WTC11 (cell line): ENCODE results near the gene CAMTA1. TPM values are rescaled to one million over a fixed set of nuclear protein-coding genes. Genes with fewer than 3 reads are reported as not detected.

ENCODE experiments used
- ATAC-seq: fragments of 200-7000 bp; cut with Tn5 transposase; 2 replicates; pipeline ENCODE4 v1.10.0; 2021; ENCODE audit warnings: mild to moderate bottlenecking, moderate library complexity
- CTCF ChIA-PET: fragments of 300-600 bp; sonication (Branson Sonifier 250); formaldehyde crosslinking; loops from one replicate; lab custom pipeline; 2021; ENCODE audit warnings: antibody characterized with exemption; lab: Charles Lee
- POLR2A ChIA-PET: fragments of 350-600 bp; sonication (Branson Sonifier 250); formaldehyde crosslinking; loops from one replicate; lab custom pipeline; 2021; ENCODE audit warnings: antibody characterized with exemption; lab: Charles Lee
- DNase-seq: peaks from one replicate; pipeline ENCODE4 v3.0.0; 2021; ENCODE audit warnings: low spot score
- H3K27ac Mint-ChIP-seq: 2 replicates; pipeline ENCODE4 v1.8.0; 2021; ENCODE audit warnings: mixed read lengths
- H3K27me3 Mint-ChIP-seq: 2 replicates; pipeline ENCODE4 v1.8.0; 2021; ENCODE audit warnings: low read depth, mild to moderate bottlenecking, moderate library complexity, mixed read lengths
- H3K36me3 Mint-ChIP-seq: 2 replicates; pipeline ENCODE4 v1.8.0; 2021; ENCODE audit warnings: mixed read lengths
- H3K4me1 Mint-ChIP-seq: 2 replicates; pipeline ENCODE4 v1.8.0; 2022; ENCODE audit warnings: mixed read lengths
- H3K4me3 Mint-ChIP-seq: 2 replicates; pipeline ENCODE4 v1.8.0; 2021; ENCODE audit warnings: mild to moderate bottlenecking, moderate library complexity, mixed read lengths
- H3K9me3 Mint-ChIP-seq: 2 replicates; pipeline ENCODE4 v1.8.0; 2021; ENCODE audit warnings: mixed read lengths
- E2F5 ChIP-seq: sonication (generic); formaldehyde crosslinking; IDR thresholded peaks from 2 replicates; pipeline ENCODE4 v1.8.1; 2022; ENCODE audit warnings: mild to moderate bottlenecking, moderate library complexity, missing genetic modification reagents
- ELF4 ChIP-seq: sonication (generic); formaldehyde crosslinking; IDR thresholded peaks from 2 replicates; pipeline ENCODE4 v1.8.1; 2022; ENCODE audit warnings: low read depth, mild to moderate bottlenecking, moderate library complexity, missing genetic modification reagents
- EMX1 ChIP-seq: fragments of 250-450 bp; sonication (Bioruptor Pico); IDR thresholded peaks from 2 replicates; pipeline ENCODE4 v1.8.0; 2021; ENCODE audit warnings: mild to moderate bottlenecking
- ETV6 ChIP-seq: sonication (generic); formaldehyde crosslinking; IDR thresholded peaks from 2 replicates; pipeline ENCODE4 v1.8.1; 2022; ENCODE audit warnings: mild to moderate bottlenecking, missing genetic modification reagents
- FOXP1 ChIP-seq: sonication (generic); formaldehyde crosslinking; IDR thresholded peaks from 2 replicates; pipeline ENCODE4 v1.8.0; 2022; ENCODE audit warnings: missing genetic modification reagents, mild to moderate bottlenecking, moderate library complexity, borderline replicate concordance
- IRF1 ChIP-seq: sonication (generic); formaldehyde crosslinking; IDR thresholded peaks from 2 replicates; pipeline ENCODE4 v1.8.0; 2023; ENCODE audit warnings: missing genetic modification reagents
- IRF2 ChIP-seq: sonication (generic); formaldehyde crosslinking; IDR thresholded peaks from 2 replicates; pipeline ENCODE4 v1.8.0; 2022; ENCODE audit warnings: low read depth, missing genetic modification reagents, borderline replicate concordance
- JUN ChIP-seq: sonication (generic); formaldehyde crosslinking; IDR thresholded peaks from 2 replicates; pipeline ENCODE4 v1.8.0; 2023; ENCODE audit warnings: mild to moderate bottlenecking, missing genetic modification reagents
- MAX ChIP-seq: sonication (generic); formaldehyde crosslinking; IDR thresholded peaks from 2 replicates; pipeline ENCODE4 v1.8.0; 2022; ENCODE audit warnings: mild to moderate bottlenecking, missing genetic modification reagents
- NFE2L1 ChIP-seq: sonication (generic); formaldehyde crosslinking; IDR thresholded peaks from 2 replicates; pipeline ENCODE4 v1.8.1; 2023; ENCODE audit warnings: missing genetic modification reagents
- PREB ChIP-seq: sonication (generic); formaldehyde crosslinking; IDR thresholded peaks from 2 replicates; pipeline ENCODE4 v1.8.1; 2022; ENCODE audit warnings: mild to moderate bottlenecking, missing genetic modification reagents, moderate library complexity, borderline replicate concordance
- RELA ChIP-seq: sonication (generic); formaldehyde crosslinking; IDR thresholded peaks from 2 replicates; pipeline ENCODE4 v1.8.1; 2022; ENCODE audit warnings: missing genetic modification reagents, mild to moderate bottlenecking, borderline replicate concordance
- TP53 ChIP-seq: sonication (generic); formaldehyde crosslinking; IDR thresholded peaks from 2 replicates; pipeline ENCODE4 v1.8.1; 2023; ENCODE audit warnings: mild to moderate bottlenecking, missing genetic modification reagents
- ZNF232 ChIP-seq: sonication (generic); formaldehyde crosslinking; IDR thresholded peaks from 2 replicates; pipeline ENCODE4 v1.8.0; 2022; ENCODE audit warnings: mild to moderate bottlenecking, missing genetic modification reagents
- ZNF281 ChIP-seq: sonication (generic); formaldehyde crosslinking; IDR thresholded peaks from 2 replicates; pipeline ENCODE4 v1.8.0; 2023; ENCODE audit warnings: mild to moderate bottlenecking, missing genetic modification reagents
- ZNF396 ChIP-seq: fragments of 250-450 bp; sonication (Bioruptor Pico); IDR thresholded peaks from 2 replicates; pipeline ENCODE4 v1.8.0; 2021; ENCODE audit warnings: mild to moderate bottlenecking, moderate library complexity, borderline replicate concordance
- total RNA-seq: library from RNA; stranded (reverse); gene quantifications from 3 replicates; pipeline ENCODE4 v1.2.3, GENCODE V29; 2021
- TF ChIP-seq, protein P1 (sequence below): sonication (generic); formaldehyde crosslinking; conservative IDR thresholded peaks from 2 replicates; pipeline ENCODE4 v1.8.1; 2022; ENCODE audit warnings: mild to moderate bottlenecking, missing genetic modification reagents
- TF ChIP-seq, protein P2 (sequence below): fragments of 250-450 bp; sonication (Bioruptor Pico); IDR thresholded peaks from 2 replicates; pipeline ENCODE4 v1.9.0; 2021; ENCODE audit warnings: mild to moderate bottlenecking
- TF ChIP-seq, protein P3 (sequence below): sonication (generic); formaldehyde crosslinking; IDR thresholded peaks from 2 replicates; pipeline ENCODE4 v1.8.0; 2022; ENCODE audit warnings: missing genetic modification reagents
- TF ChIP-seq, protein P4 (sequence below): fragments of 250-450 bp; sonication (Bioruptor Pico); IDR thresholded peaks from 2 replicates; pipeline ENCODE4 v1.9.0; 2021; ENCODE audit warnings: mild to moderate bottlenecking, borderline replicate concordance

Gene CAMTA1
- total RNA-seq, 1 experiment from 2014 or later, result 86.4 TPM

DNA sequence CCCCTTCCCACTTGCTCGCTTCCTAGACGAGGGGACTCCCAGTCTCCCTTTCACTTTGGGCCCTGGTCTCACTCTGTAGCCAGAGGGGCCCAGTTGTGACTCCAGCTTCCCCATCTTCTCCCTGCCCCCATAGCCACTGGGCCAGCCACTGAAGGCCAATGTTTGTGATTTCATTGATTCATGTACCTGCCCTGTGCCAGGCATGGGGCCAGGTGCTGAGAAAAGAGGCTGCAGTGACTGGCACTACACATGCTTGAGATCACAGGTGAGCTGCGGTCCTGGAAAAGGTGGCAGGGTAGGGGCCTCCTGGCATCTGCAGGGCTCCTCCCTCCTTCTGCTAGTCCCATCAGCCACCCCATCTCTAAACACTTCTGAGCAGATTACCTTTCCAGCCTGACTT lies 640.5 kb downstream of the CAMTA1 start (continued):
- TF ChIP-seq PREB (CRISPR knock-in tag) (no peak), RELA (CRISPR knock-in tag) (no peak), JUN (no peak), ELF4 (no peak), EMX1 (CRISPR knock-in tag) (no peak), MAX (CRISPR knock-in tag) (no peak)
- TF ChIP-seq, protein P1, sequence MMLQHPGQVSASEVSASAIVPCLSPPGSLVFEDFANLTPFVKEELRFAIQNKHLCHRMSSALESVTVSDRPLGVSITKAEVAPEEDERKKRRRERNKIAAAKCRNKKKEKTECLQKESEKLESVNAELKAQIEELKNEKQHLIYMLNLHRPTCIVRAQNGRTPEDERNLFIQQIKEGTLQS (CRISPR knock-in tag), result no peak
- TF ChIP-seq, protein P2, sequence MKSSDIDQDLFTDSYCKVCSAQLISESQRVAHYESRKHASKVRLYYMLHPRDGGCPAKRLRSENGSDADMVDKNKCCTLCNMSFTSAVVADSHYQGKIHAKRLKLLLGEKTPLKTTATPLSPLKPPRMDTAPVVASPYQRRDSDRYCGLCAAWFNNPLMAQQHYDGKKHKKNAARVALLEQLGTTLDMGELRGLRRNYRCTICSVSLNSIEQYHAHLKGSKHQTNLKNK (CRISPR knock-in tag), result no peak
- TF ChIP-seq, protein P3, sequence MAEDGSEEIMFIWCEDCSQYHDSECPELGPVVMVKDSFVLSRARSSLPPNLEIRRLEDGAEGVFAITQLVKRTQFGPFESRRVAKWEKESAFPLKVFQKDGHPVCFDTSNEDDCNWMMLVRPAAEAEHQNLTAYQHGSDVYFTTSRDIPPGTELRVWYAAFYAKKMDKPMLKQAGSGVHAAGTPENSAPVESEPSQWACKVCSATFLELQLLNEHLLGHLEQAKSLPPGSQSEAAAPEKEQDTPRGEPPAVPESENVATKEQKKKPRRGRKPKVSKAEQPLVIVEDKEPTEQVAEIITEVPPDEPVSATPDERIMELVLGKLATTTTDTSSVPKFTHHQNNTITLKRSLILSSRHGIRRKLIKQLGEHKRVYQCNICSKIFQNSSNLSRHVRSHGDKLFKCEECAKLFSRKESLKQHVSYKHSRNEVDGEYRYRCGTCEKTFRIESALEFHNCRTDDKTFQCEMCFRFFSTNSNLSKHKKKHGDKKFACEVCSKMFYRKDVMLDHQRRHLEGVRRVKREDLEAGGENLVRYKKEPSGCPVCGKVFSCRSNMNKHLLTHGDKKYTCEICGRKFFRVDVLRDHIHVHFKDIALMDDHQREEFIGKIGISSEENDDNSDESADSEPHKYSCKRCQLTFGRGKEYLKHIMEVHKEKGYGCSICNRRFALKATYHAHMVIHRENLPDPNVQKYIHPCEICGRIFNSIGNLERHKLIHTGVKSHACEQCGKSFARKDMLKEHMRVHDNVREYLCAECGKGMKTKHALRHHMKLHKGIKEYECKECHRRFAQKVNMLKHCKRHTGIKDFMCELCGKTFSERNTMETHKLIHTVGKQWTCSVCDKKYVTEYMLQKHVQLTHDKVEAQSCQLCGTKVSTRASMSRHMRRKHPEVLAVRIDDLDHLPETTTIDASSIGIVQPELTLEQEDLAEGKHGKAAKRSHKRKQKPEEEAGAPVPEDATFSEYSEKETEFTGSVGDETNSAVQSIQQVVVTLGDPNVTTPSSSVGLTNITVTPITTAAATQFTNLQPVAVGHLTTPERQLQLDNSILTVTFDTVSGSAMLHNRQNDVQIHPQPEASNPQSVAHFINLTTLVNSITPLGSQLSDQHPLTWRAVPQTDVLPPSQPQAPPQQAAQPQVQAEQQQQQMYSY, result no peak

DNA sequence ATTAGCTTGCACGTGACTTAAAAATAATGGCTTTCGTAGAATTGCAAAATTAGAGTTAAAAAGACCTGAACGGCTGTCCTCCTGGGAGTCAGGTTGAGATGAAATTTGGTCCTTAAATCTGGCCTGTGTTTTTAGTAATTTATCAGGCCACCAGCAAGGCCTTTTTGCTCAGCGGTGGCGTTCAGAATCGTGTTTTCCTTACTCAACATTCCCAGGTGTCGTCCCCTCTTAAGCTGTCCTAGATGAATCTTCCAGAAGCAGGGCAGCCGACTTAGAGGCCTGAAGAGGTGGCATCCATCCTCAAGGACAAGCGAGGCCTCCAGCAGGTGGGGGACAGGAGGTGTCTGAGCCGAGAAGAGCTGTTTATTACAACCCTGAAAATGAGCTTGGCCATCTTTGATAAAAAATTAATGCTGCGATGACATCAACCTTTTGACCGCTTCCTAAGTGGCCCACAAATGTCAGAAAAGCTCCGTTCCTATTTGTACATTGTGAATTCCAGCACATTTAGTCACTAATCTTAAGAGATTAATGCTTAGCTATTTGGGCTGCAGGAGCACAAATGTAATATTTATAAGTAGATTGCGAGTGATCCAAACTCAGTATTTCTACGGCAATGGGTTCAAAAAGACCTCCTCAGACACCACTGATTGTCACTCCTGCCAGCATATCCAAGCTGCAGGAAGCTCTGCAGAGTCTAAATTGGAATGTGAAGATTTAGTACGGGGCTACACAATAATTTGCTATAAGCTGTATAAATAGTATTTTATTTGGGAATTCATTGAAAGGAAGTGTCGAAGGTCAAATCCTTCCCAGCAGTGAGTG lies 641.7 kb downstream of the CAMTA1 start:
- DNase-seq (no peak), ATAC-seq (no peak)
- H3K27me3 Mint-ChIP-seq, result no peaks in the 10 kb centered on the region
- no peak overlapping the region for H3K4me3 Mint-ChIP-seq
- H3K9me3 Mint-ChIP-seq, result no peaks in the 10 kb centered on the region
- ChIA-PET CTCF (interaction anchor here (0.6 to 2.2 kb wide), 3 partner anchors 48 to 229 kb away, joined by 3 to 8 read pairs (median 3); no protein-coding TSS in a partner anchor), POLR2A (no interaction called here)
- peaks cover 3% of the 10 kb centered on the region; the same call in 1 of the 2 replicates for H3K4me1 Mint-ChIP-seq
- H3K27ac Mint-ChIP-seq, result no peak overlapping the region
- H3K36me3 Mint-ChIP-seq, result no peaks in the 10 kb centered on the region
- no peak for TF ChIP-seq IRF2 (CRISPR knock-in tag)
- TF ChIP-seq IRF1 (CRISPR knock-in tag), result no peak
- no peak for TF ChIP-seq ETV6 (CRISPR knock-in tag)
- TF ChIP-seq, protein P4, sequence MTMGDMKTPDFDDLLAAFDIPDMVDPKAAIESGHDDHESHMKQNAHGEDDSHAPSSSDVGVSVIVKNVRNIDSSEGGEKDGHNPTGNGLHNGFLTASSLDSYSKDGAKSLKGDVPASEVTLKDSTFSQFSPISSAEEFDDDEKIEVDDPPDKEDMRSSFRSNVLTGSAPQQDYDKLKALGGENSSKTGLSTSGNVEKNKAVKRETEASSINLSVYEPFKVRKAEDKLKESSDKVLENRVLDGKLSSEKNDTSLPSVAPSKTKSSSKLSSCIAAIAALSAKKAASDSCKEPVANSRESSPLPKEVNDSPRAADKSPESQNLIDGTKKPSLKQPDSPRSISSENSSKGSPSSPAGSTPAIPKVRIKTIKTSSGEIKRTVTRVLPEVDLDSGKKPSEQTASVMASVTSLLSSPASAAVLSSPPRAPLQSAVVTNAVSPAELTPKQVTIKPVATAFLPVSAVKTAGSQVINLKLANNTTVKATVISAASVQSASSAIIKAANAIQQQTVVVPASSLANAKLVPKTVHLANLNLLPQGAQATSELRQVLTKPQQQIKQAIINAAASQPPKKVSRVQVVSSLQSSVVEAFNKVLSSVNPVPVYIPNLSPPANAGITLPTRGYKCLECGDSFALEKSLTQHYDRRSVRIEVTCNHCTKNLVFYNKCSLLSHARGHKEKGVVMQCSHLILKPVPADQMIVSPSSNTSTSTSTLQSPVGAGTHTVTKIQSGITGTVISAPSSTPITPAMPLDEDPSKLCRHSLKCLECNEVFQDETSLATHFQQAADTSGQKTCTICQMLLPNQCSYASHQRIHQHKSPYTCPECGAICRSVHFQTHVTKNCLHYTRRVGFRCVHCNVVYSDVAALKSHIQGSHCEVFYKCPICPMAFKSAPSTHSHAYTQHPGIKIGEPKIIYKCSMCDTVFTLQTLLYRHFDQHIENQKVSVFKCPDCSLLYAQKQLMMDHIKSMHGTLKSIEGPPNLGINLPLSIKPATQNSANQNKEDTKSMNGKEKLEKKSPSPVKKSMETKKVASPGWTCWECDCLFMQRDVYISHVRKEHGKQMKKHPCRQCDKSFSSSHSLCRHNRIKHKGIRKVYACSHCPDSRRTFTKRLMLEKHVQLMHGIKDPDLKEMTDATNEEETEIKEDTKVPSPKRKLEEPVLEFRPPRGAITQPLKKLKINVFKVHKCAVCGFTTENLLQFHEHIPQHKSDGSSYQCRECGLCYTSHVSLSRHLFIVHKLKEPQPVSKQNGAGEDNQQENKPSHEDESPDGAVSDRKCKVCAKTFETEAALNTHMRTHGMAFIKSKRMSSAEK (CRISPR knock-in tag), result no peak
- TF ChIP-seq E2F5 (CRISPR knock-in tag), result no peak
- TF ChIP-seq, protein P1 (CRISPR knock-in tag), result no peak
- no peak for TF ChIP-seq ZNF232
- no peak for TF ChIP-seq FOXP1 (CRISPR knock-in tag)
- no peak for TF ChIP-seq ZNF281 (CRISPR knock-in tag)
- no peak for TF ChIP-seq ZNF396 (CRISPR knock-in tag)
- no peak for TF ChIP-seq TP53
- no peak for TF ChIP-seq NFE2L1 (CRISPR knock-in tag)
